GM20000 (cell line): ENCODE data around the gene TMEM129.

Experiments
- DNase-seq: peaks from one replicate; pipeline ENCODE4 v3.0.0; 2012; ENCODE audit warnings: low spot score
- TF ChIP-seq, protein P1 (sequence below): IDR thresholded peaks from 2 replicates; pipeline ENCODE4 v1.5.1; 2012; ENCODE audit warnings: mild to moderate bottlenecking, control low read depth; ENCODE audit errors: extremely low read depth, missing control alignments

The TMEM129 gene

DNA sequence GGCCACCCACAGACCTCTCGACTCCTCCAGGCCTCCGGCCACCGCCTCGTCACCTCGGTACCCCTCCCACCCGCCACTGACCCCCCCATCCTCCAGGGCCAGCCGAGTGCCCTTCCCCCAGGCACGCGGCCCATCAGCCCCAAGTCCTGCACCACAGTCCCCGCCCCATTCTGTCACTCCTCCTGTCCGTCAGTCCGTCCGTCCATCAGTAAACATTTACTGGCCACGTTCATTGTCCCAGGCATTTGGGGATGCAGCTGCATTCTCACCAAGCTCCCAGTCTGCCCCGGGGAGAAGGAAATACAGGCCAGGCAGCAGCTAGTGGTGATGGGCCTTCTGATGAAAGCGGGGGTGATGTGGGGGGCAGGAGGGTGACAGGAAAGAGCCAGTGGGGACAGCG is 36.7 kb upstream of the TMEM129 start:
- TF ChIP-seq, protein P1, sequence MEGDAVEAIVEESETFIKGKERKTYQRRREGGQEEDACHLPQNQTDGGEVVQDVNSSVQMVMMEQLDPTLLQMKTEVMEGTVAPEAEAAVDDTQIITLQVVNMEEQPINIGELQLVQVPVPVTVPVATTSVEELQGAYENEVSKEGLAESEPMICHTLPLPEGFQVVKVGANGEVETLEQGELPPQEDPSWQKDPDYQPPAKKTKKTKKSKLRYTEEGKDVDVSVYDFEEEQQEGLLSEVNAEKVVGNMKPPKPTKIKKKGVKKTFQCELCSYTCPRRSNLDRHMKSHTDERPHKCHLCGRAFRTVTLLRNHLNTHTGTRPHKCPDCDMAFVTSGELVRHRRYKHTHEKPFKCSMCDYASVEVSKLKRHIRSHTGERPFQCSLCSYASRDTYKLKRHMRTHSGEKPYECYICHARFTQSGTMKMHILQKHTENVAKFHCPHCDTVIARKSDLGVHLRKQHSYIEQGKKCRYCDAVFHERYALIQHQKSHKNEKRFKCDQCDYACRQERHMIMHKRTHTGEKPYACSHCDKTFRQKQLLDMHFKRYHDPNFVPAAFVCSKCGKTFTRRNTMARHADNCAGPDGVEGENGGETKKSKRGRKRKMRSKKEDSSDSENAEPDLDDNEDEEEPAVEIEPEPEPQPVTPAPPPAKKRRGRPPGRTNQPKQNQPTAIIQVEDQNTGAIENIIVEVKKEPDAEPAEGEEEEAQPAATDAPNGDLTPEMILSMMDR, result no peak
- DNase-seq, result no peak

DNA sequence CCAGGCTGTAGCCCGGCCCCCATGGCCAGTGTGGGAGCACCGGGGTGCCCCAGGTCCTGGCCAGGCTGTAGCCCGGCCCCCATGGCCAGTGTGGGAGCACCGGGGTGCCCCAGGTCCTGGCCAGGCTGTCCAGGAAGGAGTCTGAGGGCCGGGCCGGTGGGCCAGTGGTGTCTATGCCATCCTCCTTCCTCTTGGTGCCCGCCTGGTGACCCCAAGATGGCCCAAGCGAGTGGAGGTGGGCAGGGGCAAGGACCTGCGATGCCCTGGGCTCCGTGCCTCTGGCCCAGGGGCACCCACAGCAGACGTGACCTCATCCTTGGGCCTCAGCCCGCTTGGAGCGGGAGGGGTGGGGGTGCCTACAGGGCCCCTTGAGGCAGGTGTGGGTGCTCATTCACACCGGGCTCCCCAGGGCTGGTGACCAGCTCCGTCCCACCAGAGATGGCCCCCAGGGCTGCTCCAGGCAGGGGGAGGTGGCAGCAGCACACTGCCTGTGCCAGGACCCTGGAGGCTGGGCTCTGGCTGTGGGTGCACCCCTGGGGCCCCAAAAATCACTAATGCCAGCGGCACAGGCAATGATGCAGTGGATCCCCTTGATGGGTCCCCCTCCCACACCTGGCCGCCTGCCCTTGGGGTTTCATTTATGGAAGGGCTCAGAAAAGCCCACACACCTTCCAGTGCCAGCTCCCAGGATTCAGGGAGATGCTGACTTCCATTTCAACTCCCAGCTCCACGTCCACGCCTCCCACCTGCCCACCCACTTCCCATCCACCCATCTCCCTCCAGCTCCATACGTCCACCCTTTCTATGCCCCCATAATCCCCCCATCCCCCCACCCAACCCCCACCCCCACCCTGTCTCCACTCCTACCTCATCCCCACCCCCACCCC is 36.0 kb upstream of the TMEM129 start:
- TF ChIP-seq, protein P1, result no peak
- DNase-seq, result no peak

DNA sequence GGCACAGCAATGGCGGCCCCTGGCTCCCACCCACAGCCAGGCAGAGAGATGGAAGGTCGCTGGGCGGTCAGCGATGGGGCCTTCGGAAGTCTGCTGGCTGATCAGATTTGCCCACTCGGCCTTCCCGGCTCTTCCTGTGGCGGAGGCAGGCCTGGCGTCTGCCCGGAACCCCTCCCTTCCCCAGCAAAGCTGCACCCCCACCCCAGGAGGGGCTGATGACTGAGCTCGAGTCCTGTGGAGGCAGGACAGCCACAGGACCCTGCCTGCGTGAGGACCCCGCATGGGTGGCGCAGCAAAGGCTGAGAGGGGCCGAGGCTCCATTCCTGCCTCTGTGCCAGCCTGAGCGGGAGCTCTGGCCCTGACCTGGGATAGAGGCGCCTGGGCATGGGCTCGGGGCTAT is 35.0 kb upstream of the TMEM129 start:
- TF ChIP-seq, protein P1, result no peak

DNA sequence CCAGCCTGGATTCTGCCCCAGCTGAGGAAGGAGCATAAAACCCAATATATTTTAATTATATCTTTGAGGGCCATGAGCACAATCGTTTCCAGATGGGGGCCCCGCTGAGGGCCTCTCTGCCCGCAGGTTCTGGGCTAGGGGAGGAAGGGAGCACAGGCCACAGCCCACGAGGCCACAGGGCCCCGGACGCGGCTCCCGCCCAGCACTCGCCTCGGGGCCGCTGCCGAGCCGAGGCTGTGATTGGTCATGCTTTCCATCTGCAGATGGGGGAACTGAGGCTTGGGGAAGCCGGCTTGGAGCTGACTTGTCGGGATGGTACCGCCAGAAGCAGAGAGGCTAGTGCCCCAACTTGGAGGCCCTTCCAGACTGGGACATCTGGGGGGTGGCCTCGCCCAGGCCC is 34.2 kb upstream of the TMEM129 start:
- TF ChIP-seq, protein P1, result no peak
- DNase-seq, result no peak

More for the DNA sequence above, 35.0 kb upstream of the TMEM129 start:
- no peak for DNase-seq

DNA sequence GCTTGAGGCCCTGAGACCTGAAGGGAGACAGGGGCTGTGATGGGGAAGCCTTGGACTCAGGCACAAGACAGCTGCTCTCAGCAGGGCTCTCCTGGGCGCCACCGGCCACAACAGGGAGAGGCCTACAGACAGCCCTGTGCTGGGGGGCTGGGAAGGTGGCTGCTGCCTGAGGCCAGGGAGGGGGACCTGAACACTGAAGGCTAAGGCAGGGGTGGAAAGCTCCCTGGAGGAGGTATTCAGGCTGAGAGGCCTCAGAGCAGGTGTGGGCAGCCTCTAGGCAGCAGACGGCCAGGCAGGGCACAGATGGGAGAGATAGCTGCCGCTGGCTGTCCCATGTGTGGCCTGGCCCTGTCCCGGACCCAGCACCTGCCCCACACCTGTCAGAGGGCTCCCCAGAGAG is 33.2 kb upstream of the TMEM129 start:
- no peak for DNase-seq
- TF ChIP-seq, protein P1, result no peak

DNA sequence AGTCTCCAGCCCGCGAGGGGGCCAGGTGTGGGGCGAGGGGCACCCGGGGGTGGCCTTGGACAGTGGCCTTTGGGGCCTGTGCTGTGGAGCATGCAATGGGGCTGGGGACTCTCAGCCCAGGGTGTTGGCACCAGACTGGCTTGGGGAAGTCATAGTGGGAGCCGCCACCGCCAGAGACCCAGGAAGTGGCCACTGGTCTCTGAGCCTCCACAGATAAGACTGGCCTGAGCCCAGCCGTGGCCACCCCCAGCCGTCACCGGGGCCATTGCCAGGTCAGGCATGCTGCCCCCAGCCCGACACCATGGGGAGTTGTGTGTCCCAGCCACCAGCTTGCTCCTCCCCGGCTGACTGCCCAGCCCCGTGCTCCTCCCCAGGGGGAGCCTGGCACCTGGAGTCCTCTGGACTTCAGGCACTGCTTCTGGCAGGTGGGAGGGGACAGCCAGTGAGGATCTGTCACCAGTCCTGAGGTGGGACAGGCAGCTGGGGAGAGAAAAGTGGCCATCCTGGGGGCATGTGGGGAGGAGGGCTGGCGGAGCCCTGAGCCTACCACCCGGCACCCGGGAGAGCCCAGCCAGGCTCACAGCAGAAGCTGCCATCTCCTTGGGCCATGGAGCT is 32.7 kb upstream of the TMEM129 start:
- DNase-seq, result no peak
- TF ChIP-seq, protein P1, result no peak

DNA sequence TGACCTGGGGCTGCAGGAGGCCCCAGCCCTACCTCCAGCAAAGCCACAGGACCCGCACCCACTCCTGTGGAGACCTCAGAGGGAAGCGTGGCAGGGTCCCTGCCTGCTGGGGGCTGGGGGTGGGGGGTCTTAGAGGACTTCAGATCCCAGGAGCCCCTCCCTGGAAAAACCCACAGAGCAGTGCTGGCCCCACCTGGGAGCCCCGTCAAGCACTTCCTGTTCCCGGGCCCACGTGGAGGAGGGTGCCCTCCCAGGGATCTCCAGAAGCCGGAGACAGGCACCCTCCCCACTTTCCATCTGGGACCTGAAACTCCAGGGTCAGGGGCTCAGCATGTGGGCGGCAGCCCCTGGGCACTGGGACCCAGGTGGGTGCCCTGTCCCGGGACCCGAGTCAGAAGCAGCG is 32.2 kb upstream of the TMEM129 start:
- no peak for DNase-seq
- TF ChIP-seq, protein P1, result no peak
